RWPE1 (cell line): Measurements from ENCODE around the gene ABLIM2.

Experiments used
- CTCF ChIA-PET: fragments of 350-600 bp; sonication (Branson Sonifier 250); formaldehyde crosslinking; extraction: SDS; loops from one replicate; lab custom pipeline; 2021; lab: Yijun Ruan, JAX
- POLR2A ChIA-PET: fragments of 400-600 bp; formaldehyde crosslinking; extraction: SDS; loops from one replicate; lab custom pipeline; 2020; ENCODE audit warnings: antibody characterized with exemption; ENCODE audit not compliant: low non-redundant PET; lab: Yijun Ruan, JAX
- DNase-seq: peaks from one replicate; pipeline ENCODE4 v3.0.0; 2012; ENCODE audit warnings: low spot score
- H3K27ac ChIP-seq: fragments of 450-650 bp; 2 replicates; pipeline ENCODE4 v1.5.1; 2017
- TF ChIP-seq, protein P1 (sequence below): fragments of 450-650 bp; conservative IDR thresholded peaks from 2 replicates; pipeline ENCODE4 v1.5.1; 2017; ENCODE audit warnings: low read depth, mild to moderate bottlenecking

The ABLIM2 gene

DNA sequence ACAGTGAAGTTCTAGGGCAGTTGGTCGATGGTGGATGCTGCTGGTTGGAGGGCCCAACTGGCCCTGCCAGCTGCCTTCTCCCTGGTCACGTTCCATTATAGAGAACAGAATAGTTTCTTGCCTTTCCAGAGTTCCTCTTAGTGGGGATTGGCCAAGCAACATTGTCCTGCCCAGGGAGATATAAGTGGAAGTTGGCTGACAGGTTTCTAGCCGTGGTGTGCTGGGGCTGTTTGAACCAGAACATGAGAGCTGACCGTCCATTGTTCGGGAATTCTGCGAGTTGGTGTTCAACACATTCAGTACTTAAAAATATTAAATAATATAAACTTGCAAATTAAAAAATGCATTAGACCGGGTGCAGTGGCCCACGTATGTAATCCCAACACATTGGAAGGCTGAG is 215.4 kb downstream of the ABLIM2 start:
- CTCF ChIA-PET = interaction anchor here (0.6 kb wide), 1 partner anchor 69 kb away, joined by 5 read pairs; no protein-coding TSS in a partner anchor
- no peak overlapping the region for H3K27ac ChIP-seq
- no peak for DNase-seq
- POLR2A ChIA-PET = no interaction called here
- TF ChIP-seq, protein P1, sequence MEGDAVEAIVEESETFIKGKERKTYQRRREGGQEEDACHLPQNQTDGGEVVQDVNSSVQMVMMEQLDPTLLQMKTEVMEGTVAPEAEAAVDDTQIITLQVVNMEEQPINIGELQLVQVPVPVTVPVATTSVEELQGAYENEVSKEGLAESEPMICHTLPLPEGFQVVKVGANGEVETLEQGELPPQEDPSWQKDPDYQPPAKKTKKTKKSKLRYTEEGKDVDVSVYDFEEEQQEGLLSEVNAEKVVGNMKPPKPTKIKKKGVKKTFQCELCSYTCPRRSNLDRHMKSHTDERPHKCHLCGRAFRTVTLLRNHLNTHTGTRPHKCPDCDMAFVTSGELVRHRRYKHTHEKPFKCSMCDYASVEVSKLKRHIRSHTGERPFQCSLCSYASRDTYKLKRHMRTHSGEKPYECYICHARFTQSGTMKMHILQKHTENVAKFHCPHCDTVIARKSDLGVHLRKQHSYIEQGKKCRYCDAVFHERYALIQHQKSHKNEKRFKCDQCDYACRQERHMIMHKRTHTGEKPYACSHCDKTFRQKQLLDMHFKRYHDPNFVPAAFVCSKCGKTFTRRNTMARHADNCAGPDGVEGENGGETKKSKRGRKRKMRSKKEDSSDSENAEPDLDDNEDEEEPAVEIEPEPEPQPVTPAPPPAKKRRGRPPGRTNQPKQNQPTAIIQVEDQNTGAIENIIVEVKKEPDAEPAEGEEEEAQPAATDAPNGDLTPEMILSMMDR = no peak

DNA sequence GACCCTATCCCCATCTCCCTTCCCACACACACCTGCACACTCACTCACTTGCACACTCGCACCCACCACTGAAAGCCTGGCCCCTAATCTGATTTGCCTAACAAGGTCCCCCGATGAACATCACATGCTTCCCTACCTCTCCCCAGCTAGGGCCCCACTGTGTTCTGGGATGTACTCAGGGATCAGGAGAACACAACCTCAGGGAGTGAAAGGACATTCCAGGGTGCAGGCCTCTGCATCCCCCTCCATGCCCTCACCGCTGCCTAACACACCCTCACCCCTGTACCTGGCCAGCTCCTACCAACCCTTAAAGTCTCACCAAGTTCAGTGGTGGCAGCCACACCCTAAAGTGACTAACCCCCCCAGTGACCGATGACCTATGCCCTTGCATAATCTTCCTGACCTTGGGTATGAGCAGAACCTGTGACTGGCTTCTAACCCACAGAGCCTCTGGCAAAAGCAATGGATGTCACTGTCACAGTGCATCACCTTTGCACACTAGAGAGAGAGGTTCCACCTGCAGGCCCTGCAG is 216.6 kb downstream of the ABLIM2 start:
- peak overlapping the region; percentile 56; the same call in 1 of the 2 replicates for H3K27ac ChIP-seq
- TF ChIP-seq, protein P1 = no peak
- POLR2A ChIA-PET = no interaction called here
- CTCF ChIA-PET = no interaction called here
- DNase-seq = no peak

DNA sequence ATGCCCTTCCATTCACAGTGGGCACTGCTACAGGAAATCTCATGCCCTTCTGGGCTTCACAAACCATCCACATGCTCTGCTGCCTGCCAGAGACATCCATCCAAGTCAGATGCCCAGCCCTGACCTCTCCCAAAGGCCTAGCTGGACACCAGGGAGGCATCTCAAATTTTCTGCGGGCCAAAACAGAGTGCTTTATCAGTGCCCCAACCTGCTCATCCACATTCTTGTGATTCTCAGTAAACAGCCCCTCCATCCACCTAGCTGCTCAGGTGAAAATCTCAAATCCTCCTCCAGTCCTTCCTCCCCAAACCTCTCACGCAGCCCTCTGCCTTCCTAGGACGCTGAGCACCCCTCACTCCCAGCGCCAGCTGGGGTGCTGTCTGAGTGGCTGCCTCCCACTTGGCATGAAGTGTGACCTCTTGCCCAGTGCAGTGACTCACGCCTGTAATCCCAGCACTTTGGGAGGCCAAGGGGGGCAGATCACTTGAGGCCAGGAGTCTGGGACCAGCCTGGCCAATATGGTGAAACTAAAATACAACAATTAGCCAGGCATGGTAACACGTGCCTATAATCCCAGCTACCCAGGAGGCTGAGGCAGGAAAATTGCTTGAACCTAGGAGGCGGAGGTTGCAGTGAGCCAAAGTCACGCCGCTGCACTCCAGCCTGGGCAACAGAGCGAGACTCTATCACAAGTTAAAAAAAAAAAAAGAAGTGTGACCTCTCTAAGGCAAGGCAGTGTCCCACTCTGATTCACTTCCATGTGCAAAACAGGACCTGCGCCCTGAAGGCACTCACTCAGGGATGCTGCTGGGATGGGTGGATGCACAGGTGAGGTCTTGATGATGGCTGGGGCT is 217.3 kb downstream of the ABLIM2 start:
- H3K27ac ChIP-seq = peak overlapping the region; percentile 56
- TF ChIP-seq, protein P1 = no peak
- no peak for DNase-seq
- POLR2A ChIA-PET = no interaction called here
- CTCF ChIA-PET = no interaction called here

DNA sequence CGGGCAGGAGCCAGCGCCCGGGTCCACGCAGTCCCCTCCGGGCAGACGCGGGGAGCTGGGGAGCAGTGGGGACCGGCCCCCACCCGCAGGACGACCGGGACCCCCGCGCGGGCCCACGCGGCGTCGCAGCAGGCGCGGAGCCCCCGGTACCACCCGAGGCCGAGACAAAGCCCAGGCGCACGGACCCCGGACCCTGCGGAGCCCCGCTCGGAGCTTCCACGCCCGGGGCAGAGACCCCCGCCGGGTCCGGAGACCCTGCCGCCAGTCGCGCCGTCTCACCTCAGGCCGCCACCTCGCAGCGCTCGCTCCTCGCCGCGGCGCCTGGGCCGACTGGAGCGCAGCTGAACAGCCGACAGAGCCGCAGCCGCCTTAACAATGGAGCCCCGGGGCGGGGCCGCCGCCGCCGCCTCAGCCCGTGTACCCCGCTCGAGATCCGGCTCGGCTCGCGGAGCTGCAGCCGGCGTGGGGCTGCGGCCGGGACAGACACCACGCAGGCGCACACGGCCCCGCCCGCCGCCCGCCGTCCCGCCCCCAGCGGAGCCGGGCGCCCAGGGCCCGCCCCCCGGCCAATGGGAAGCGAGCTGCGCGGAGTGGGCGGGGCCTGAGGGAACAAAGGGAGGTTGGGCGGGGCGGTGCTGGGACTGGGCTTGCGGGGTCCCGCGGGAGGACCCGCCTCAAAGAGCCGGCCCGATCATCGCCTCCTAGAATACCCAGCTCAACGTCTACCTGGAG is 219.1 kb downstream of the ABLIM2 start, which contains the start of gene AFAP1:
TSS of gene AFAP1 (minus strand) at position 485 of the 732 bp plus-strand sequence. CDS start 67,783 bp downstream, outside the sequence.
- H3K27ac ChIP-seq = peak within 1 kb of the TSS; percentile 83
- POLR2A ChIA-PET = no interaction called here
- TF ChIP-seq, protein P1 = no peak
- CTCF ChIA-PET = no interaction called here
- peak; percentile 90 for DNase-seq

DNA sequence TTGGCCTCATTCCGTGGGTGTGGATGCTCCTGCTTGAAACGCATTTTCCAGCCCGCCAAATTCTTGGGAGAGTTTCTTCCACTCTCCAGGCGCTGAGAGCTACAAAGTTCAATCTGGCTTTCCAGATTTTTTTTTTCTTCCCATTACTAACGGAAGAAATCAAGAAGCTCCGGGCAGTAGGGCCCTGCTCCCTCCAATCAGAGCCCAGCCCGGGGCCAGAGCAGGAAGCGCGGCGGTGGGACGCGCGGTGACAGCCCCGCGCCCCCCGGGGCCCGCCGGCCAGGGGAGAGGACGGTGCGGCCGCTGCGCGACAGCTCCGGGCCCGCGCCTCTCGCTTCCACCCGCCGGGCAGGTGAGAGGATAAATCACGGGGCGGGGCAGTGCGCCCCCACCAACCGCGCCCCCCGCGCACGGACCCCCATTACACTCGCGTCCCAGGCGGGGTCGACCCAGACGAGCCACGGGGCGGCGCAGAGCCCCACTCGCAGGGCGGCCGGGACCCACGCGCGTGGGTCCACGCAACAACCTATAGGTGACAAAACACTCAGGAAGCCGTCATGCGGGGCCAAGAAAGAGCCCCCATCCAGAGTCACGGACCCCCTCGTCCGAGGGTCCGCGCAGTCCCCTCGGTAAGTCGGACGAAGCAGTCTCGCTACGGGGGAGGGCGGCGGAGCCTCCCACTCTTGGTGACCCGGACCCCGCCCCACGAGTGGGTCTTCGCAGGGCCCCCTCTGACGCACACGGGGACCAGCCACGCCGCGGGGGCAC is 219.8 kb downstream of the ABLIM2 start:
- ChIA-PET CTCF (interaction anchor here (0.6 to 1.2 kb wide), 3 partner anchors 9 to 464 kb away, joined by 3 to 5 read pairs (median 3); no protein-coding TSS in a partner anchor), POLR2A (no interaction called here)
- DNase-seq = peak; percentile 34
- peak overlapping the region; percentile 83 for H3K27ac ChIP-seq
- TF ChIP-seq, protein P1 = no peak
